HepG2 (cell line): ENCODE results near the gene LRPPRC. TPM values are rescaled to one million over a fixed set of nuclear protein-coding genes. Genes with fewer than 3 reads are reported as not detected.

Experiments
- FIP1L1 ChIP-seq: fragments of 200-400 bp; formaldehyde crosslinking; IDR thresholded peaks from 2 replicates; pipeline ENCODE4 v1.6.1; 2018; ENCODE audit warnings: low read depth, mild to moderate bottlenecking, low read length, moderate library complexity, borderline replicate concordance; ENCODE audit not compliant: insufficient read depth
- FOXK1 ChIP-seq: sonication (generic); formaldehyde crosslinking; IDR thresholded peaks from 2 replicates; pipeline ENCODE4 v1.4.0; 2020; ENCODE audit warnings: low read depth, missing genetic modification reagents, borderline replicate concordance
- HNRNPH1 ChIP-seq: fragments of 200-400 bp; formaldehyde crosslinking; optimal IDR thresholded peaks from 2 replicates; pipeline ENCODE3; 2017; ENCODE audit warnings: mild to moderate bottlenecking, low read depth, low read length
- KDM5A ChIP-seq: fragments of 200-600 bp; sonication (generic); IDR thresholded peaks from 2 replicates; pipeline ENCODE4 v1.7.0; 2018; ENCODE audit warnings: antibody characterized with exemption, mild to moderate bottlenecking, low read length, borderline replicate concordance
- LCORL ChIP-seq, 2 experiments: fragments of 450-650 bp in 1 of 2; sonication (generic) in 1 of 2; formaldehyde crosslinking in 1 of 2; IDR thresholded peaks; 2 replicates each; pipeline versions ENCODE4 v1.5.0 to v1.6.1; 2017 to 2020; ENCODE audit warnings: antibody characterized with exemption in 1 of 2, missing genetic modification reagents in 1 of 2
- PHF8 ChIP-seq: sonication (generic); formaldehyde crosslinking; IDR thresholded peaks from 2 replicates; pipeline ENCODE4 v1.5.0; 2020; ENCODE audit warnings: missing genetic modification reagents
- SRSF1 ChIP-seq: fragments of 200-400 bp; formaldehyde crosslinking; optimal IDR thresholded peaks from 2 replicates; pipeline ENCODE3; 2017; ENCODE audit warnings: mild to moderate bottlenecking, low read depth, low read length, moderate library complexity
- ZBTB21 ChIP-seq: sonication (generic); formaldehyde crosslinking; IDR thresholded peaks from 2 replicates; pipeline ENCODE4 v1.4.0; 2020; ENCODE audit warnings: missing genetic modification reagents
- ZBTB42 ChIP-seq: sonication (generic); formaldehyde crosslinking; IDR thresholded peaks from 2 replicates; pipeline ENCODE4 v1.5.0; 2020; ENCODE audit warnings: mild to moderate bottlenecking, missing genetic modification reagents
- ZEB1 ChIP-seq: IDR thresholded peaks from 2 replicates; pipeline ENCODE4 v1.6.1; 2012; ENCODE audit warnings: mild to moderate bottlenecking, low read depth, inconsistent platforms; ENCODE audit not compliant: insufficient replicate concordance
- ZMAT3 ChIP-seq: sonication (generic); formaldehyde crosslinking; conservative IDR thresholded peaks from 2 replicates; pipeline ENCODE4 v1.7.0; 2021; ENCODE audit warnings: missing genetic modification reagents
- ZNF563 ChIP-seq: sonication (generic); formaldehyde crosslinking; IDR thresholded peaks from 2 replicates; pipeline ENCODE4 v1.8.0; 2022; ENCODE audit warnings: mild to moderate bottlenecking, moderate library complexity, missing genetic modification reagents
- ZNF577 ChIP-seq: sonication (generic); formaldehyde crosslinking; IDR thresholded peaks from 2 replicates; pipeline ENCODE4 v1.4.0; 2020; ENCODE audit warnings: mild to moderate bottlenecking, low read depth, missing genetic modification reagents, borderline replicate concordance
- ZSCAN21 ChIP-seq: sonication (generic); formaldehyde crosslinking; IDR thresholded peaks from 2 replicates; pipeline ENCODE4 v1.8.0; 2022; ENCODE audit warnings: mild to moderate bottlenecking, missing genetic modification reagents, moderate library complexity, borderline replicate concordance
- polyA plus RNA-seq, 8 experiments: library from polyadenylated mRNA; depleted of rRNA in 3 of 8; stranded (reverse) in 7 of 8; unstranded in 1 of 8; fragments of >200 nt; fragmentation: Illumina TruSeq in 4 of 8; extraction: Trizol in 4 of 8; gene quantifications; 2 replicates each; pipeline versions ENCODE4 v1.2.1 to v1.2.3, GENCODE V29; 2011 to 2016; ENCODE audit warnings: low read depth in 4 of 8, missing spikeins in 1 of 8, mixed read lengths in 1 of 8; ENCODE audit not compliant: insufficient read depth in 1 of 8
- total RNA-seq, 5 experiments: library from RNA; depleted of rRNA; stranded (reverse); fragments of >200 nt; fragmentation: Illumina TruSeq; extraction: Trizol; gene quantifications; 2 replicates each; pipeline ENCODE4 v1.2.3, GENCODE V29; 2016; ENCODE audit warnings: low read depth in 1 of 5
- TF ChIP-seq, protein P1 (sequence below): sonication (generic); formaldehyde crosslinking; IDR thresholded peaks from 2 replicates; pipeline ENCODE4 v1.5.1; 2020; ENCODE audit warnings: missing genetic modification reagents, mild to moderate bottlenecking, borderline replicate concordance
- TF ChIP-seq, protein P2 (sequence below): sonication (generic); formaldehyde crosslinking; IDR thresholded peaks from 2 replicates; pipeline ENCODE4 v1.4.0; 2020; ENCODE audit warnings: missing genetic modification reagents, mild to moderate bottlenecking, borderline replicate concordance
- TF ChIP-seq, protein P3 (sequence below): sonication (generic); formaldehyde crosslinking; IDR thresholded peaks from 2 replicates; pipeline ENCODE4 v1.4.0; 2020; ENCODE audit warnings: mild to moderate bottlenecking, missing genetic modification reagents
- TF ChIP-seq, protein P4 (sequence below): sonication (generic); formaldehyde crosslinking; IDR thresholded peaks from 2 replicates; pipeline ENCODE4 v1.5.1; 2020; ENCODE audit warnings: mild to moderate bottlenecking, missing genetic modification reagents, moderate library complexity
- TF ChIP-seq, protein P5 (sequence below): sonication (generic); formaldehyde crosslinking; IDR thresholded peaks from 2 replicates; pipeline ENCODE4 v1.4.0; 2020; ENCODE audit warnings: missing genetic modification reagents

LRPPRC gene
- total and polyA plus RNA-seq, 2 of the 13 experiments (the other 11 are each of a cell fraction or from before 2014, with no cell fraction given) = 117 to 167 TPM

DNA sequence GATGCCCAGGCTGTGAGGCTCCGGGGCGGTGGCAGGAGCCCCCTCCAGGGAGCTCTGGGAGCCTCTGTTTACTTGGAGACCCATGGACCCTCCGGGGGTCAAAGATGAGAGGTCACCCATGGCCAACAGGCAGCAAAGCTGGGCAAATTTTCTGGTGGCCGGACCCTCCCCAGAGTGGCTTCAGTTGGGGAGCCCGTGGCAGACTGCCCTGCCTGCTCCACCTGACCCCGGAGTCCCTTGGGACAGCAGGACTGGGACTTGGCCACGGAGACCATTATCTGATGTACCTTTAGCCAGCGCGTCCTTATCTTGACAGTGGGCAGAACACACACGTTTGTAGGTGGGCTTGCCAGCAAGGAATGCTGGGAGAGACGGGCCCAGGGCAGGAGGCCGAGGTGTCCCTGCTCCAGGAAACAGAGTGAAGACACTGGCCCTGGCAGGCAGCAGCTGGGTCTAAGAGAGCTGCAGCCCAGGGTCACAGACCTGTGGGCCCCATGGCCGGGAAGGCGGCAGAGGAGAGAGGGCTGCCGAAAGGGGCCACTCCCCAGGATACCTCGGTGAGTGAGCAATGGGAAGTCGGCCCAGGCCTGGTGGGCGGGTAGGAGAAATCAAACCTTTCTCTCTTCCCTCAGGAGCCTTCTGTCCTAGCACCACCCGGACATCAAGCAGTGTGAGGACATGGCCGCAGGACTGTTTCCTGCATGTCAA, 157.1 kb downstream of the LRPPRC start, which contains the start of the genes ABCG5 and ABCG8 (continued):
- TF ChIP-seq ZMAT3 (CRISPR knock-in tag) = 0 out of 2 replicates have a peak, but pooled peaks have one; percentile 55
- peak; percentile 74; the same call in 1 of the 2 replicates for TF ChIP-seq KDM5A
- peak; percentile 46 for TF ChIP-seq SRSF1
- TF ChIP-seq, protein P1, sequence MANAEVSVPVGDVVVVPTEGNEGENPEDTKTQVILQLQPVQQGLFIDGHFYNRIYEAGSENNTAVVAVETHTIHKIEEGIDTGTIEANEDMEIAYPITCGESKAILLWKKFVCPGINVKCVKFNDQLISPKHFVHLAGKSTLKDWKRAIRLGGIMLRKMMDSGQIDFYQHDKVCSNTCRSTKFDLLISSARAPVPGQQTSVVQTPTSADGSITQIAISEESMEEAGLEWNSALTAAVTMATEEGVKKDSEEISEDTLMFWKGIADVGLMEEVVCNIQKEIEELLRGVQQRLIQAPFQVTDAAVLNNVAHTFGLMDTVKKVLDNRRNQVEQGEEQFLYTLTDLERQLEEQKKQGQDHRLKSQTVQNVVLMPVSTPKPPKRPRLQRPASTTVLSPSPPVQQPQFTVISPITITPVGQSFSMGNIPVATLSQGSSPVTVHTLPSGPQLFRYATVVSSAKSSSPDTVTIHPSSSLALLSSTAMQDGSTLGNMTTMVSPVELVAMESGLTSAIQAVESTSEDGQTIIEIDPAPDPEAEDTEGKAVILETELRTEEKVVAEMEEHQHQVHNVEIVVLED (CRISPR knock-in tag) = peak; percentile 46; the same call in 1 of the 2 replicates
- TF ChIP-seq, protein P2, sequence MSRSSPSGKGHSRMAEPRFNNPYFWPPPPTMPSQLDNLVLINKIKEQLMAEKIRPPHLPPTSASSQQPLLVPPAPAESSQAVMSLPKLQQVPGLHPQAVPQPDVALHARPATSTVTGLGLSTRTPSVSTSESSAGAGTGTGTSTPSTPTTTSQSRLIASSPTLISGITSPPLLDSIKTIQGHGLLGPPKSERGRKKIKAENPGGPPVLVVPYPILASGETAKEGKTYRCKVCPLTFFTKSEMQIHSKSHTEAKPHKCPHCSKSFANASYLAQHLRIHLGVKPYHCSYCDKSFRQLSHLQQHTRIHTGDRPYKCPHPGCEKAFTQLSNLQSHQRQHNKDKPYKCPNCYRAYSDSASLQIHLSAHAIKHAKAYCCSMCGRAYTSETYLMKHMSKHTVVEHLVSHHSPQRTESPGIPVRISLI (CRISPR knock-in tag) = 0 out of 2 replicates have a peak, but pooled peaks have one; percentile 10
- TF ChIP-seq FOXK1 (CRISPR knock-in tag) = peak; percentile 19; the same call in 1 of the 2 replicates
- TF ChIP-seq HNRNPH1 = no peak
- TF ChIP-seq ZSCAN21 (CRISPR knock-in tag) = peak; percentile 76
- peak; percentile 44 for TF ChIP-seq ZBTB21
- TF ChIP-seq FIP1L1 = no peak; the same call in 1 of the 2 replicates
- TF ChIP-seq, protein P3, sequence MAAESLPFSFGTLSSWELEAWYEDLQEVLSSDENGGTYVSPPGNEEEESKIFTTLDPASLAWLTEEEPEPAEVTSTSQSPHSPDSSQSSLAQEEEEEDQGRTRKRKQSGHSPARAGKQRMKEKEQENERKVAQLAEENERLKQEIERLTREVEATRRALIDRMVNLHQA = no peak
- no peak for TF ChIP-seq LCORL (IDR thresholded peaks at IDR 0.05)
- TF ChIP-seq LCORL (CRISPR knock-in tag; IDR thresholded peaks at IDR 0.05) = peak; percentile 10; the same call in 1 of the 2 replicates
- TF ChIP-seq ZEB1 = peak; percentile 32
- peak; percentile 68; the same call in 1 of the 2 replicates for TF ChIP-seq ZNF563 (CRISPR knock-in tag)
- TF ChIP-seq PHF8 (CRISPR knock-in tag) = peak; percentile 84; the same call in 1 of the 2 replicates
- TF ChIP-seq, protein P4, sequence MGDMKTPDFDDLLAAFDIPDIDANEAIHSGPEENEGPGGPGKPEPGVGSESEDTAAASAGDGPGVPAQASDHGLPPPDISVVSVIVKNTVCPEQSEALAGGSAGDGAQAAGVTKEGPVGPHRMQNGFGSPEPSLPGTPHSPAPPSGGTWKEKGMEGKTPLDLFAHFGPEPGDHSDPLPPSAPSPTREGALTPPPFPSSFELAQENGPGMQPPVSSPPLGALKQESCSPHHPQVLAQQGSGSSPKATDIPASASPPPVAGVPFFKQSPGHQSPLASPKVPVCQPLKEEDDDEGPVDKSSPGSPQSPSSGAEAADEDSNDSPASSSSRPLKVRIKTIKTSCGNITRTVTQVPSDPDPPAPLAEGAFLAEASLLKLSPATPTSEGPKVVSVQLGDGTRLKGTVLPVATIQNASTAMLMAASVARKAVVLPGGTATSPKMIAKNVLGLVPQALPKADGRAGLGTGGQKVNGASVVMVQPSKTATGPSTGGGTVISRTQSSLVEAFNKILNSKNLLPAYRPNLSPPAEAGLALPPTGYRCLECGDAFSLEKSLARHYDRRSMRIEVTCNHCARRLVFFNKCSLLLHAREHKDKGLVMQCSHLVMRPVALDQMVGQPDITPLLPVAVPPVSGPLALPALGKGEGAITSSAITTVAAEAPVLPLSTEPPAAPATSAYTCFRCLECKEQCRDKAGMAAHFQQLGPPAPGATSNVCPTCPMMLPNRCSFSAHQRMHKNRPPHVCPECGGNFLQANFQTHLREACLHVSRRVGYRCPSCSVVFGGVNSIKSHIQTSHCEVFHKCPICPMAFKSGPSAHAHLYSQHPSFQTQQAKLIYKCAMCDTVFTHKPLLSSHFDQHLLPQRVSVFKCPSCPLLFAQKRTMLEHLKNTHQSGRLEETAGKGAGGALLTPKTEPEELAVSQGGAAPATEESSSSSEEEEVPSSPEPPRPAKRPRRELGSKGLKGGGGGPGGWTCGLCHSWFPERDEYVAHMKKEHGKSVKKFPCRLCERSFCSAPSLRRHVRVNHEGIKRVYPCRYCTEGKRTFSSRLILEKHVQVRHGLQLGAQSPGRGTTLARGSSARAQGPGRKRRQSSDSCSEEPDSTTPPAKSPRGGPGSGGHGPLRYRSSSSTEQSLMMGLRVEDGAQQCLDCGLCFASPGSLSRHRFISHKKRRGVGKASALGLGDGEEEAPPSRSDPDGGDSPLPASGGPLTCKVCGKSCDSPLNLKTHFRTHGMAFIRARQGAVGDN = peak; percentile 98
- 0 out of 2 replicates have a peak, but pooled peaks have one; percentile 58 for TF ChIP-seq ZBTB42
- TF ChIP-seq, protein P5, sequence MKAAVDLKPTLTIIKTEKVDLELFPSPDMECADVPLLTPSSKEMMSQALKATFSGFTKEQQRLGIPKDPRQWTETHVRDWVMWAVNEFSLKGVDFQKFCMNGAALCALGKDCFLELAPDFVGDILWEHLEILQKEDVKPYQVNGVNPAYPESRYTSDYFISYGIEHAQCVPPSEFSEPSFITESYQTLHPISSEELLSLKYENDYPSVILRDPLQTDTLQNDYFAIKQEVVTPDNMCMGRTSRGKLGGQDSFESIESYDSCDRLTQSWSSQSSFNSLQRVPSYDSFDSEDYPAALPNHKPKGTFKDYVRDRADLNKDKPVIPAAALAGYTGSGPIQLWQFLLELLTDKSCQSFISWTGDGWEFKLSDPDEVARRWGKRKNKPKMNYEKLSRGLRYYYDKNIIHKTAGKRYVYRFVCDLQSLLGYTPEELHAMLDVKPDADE = no peak
- TF ChIP-seq ZNF577 = no peak
